Measurements from ENCODE around the gene MXD3.

DNA sequence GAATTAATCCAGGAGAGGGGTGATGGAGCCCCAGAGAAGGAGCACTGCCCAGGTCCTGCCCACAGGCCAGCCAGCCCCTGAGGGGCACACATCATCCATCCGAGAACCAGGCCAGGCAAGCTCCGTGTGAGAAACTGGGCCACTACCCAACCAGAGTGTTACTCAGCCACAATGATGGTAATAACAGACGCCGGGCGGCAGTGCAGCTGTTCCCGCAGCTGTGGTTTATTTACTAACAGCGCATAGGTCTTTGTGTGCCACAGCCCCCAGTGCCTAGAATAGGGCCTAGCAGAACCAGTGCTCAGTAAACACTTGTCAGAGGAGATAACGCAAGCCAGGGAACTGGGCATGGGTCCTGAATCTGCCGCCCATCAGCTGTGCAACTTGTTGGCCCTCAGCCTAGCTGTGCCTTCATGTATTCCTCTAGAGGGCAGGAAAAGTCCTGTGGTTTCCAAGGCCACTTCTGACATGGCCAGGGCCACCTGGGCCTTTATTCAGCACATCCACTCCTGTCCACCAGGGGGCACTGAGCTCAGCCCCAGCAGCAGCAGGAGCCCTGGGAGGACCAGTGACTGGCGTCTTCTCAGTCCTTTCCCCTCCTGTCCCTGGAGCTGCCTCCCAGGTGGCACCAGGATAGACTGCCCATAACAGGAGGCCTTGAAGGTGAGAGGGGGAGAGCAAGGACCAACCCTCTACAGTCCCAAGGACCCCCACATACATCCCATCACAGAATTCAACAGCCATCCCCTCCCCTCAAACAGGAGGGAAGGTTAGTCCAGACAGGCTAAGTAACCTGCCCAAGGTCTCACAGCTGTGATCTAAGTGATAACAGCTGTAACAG, 2.1 kb downstream of the MXD3 start:
- TF ChIP-seq, protein P1, sequence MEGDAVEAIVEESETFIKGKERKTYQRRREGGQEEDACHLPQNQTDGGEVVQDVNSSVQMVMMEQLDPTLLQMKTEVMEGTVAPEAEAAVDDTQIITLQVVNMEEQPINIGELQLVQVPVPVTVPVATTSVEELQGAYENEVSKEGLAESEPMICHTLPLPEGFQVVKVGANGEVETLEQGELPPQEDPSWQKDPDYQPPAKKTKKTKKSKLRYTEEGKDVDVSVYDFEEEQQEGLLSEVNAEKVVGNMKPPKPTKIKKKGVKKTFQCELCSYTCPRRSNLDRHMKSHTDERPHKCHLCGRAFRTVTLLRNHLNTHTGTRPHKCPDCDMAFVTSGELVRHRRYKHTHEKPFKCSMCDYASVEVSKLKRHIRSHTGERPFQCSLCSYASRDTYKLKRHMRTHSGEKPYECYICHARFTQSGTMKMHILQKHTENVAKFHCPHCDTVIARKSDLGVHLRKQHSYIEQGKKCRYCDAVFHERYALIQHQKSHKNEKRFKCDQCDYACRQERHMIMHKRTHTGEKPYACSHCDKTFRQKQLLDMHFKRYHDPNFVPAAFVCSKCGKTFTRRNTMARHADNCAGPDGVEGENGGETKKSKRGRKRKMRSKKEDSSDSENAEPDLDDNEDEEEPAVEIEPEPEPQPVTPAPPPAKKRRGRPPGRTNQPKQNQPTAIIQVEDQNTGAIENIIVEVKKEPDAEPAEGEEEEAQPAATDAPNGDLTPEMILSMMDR (conservative IDR thresholded peaks at IDR 0.05; ENCODE audit: low read depth, low read length) = peak; percentile 77
- TF ChIP-seq RFX5 (IDR thresholded peaks at IDR 0.05; ENCODE audit: low read depth, low read length) = no peak
